Measurements from ENCODE around the gene LYPLA2. TPM values are rescaled to one million over a fixed set of nuclear protein-coding genes. Genes with fewer than 3 reads are reported as not detected.
A peak's percentile ranks its signal among the peaks of the same experiment; 100 is the strongest.

The LYPLA2 gene
- total and polyA plus RNA-seq, 7 experiments from 2014 or later, result 40.7 to 124 (median 56.2) TPM

GRCh38 chr1:23759277-23759676 is 31.7 kb upstream of the LYPLA2 start:
- DNase-seq (no peak), ATAC-seq (no peak)
- peaks cover 10 to 42% (median 14%) of the 10 kb centered on the region in 5 donors for H3K36me3 Mint-ChIP-seq
- peak overlapping the region in 2 of 9 donors; percentile 14 to 41 for H3K27ac Mint-ChIP-seq
- no peaks in the 10 kb centered on the region for H3K27me3 Mint-ChIP-seq
- H3K27ac ChIP-seq (ENCODE audit: low read depth, low read length), result no peak overlapping the region
- peaks cover 36 to 90% (median 44%) of the 10 kb centered on the region in 3 experiments for H3K36me3 ChIP-seq (ENCODE audit: control insufficient read depth in 2 of 3, insufficient read depth in 3 of 3, low read length in 3 of 3)
- CTCF ChIA-PET, result no interaction called here
- H3K4me3 ChIP-seq (ENCODE audit: low read length), result no peak overlapping the region
- H3K27me3 ChIP-seq (ENCODE audit: control insufficient read depth in 2 of 2, insufficient read depth in 2 of 2, low read length in 2 of 2), result no peaks in the 10 kb centered on the region
- intact Hi-C loops (cut with micrococcal nuclease), result no loop called here
- H3K4me3 Mint-ChIP-seq, result no peak overlapping the region
- H3K9me3 ChIP-seq (ENCODE audit: control insufficient read depth in 2 of 3, low read length in 3 of 3), result no peaks in the 10 kb centered on the region
- POLR2A ChIA-PET, result no interaction called here
- no peaks in the 10 kb centered on the region for H3K9me3 Mint-ChIP-seq
- peaks cover 0 to 10% (median 4%) of the 10 kb centered on the region in 7 donors for H3K4me1 Mint-ChIP-seq
- no peaks in the 10 kb centered on the region for H3K4me1 ChIP-seq (ENCODE audit: control insufficient read depth in 2 of 2, insufficient read depth in 2 of 2, low read length in 2 of 2)

GRCh38 chr1:23763041-23763577 is 27.8 kb upstream of the LYPLA2 start:
- peaks cover 4 to 25% (median 12%) of the 10 kb centered on the region in 5 donors for H3K36me3 Mint-ChIP-seq
- H3K27ac ChIP-seq (ENCODE audit: low read depth, low read length), result no peak overlapping the region
- no peaks in the 10 kb centered on the region for H3K4me1 ChIP-seq (ENCODE audit: control insufficient read depth in 2 of 2, insufficient read depth in 2 of 2, low read length in 2 of 2)
- intact Hi-C loops (cut with micrococcal nuclease), result no loop called here
- no peaks in the 10 kb centered on the region for H3K27me3 Mint-ChIP-seq
- peaks cover 9 to 65% (median 10%) of the 10 kb centered on the region in 3 experiments for H3K36me3 ChIP-seq (ENCODE audit: control insufficient read depth in 2 of 3, insufficient read depth in 3 of 3, low read length in 3 of 3)
- H3K9me3 ChIP-seq (ENCODE audit: control insufficient read depth in 2 of 3, low read length in 3 of 3), result no peaks in the 10 kb centered on the region
- ATAC-seq (no peak), DNase-seq (no peak)
- no peak overlapping the region for H3K4me3 Mint-ChIP-seq
- no peaks in the 10 kb centered on the region for H3K9me3 Mint-ChIP-seq
- ChIA-PET POLR2A (no interaction called here), CTCF (interaction anchor here (0.7 to 2.2 kb wide), 2 partner anchors 8 to 424 kb away, joined by 3 to 10 read pairs; partner anchors contain the start of gene IFNLR1)
- H3K27ac Mint-ChIP-seq, result peak overlapping the region in 1 of 9 donors; percentile 17
- H3K27me3 ChIP-seq (ENCODE audit: control insufficient read depth in 2 of 2, insufficient read depth in 2 of 2, low read length in 2 of 2), result no peaks in the 10 kb centered on the region
- H3K4me1 Mint-ChIP-seq, result peaks cover 0 to 10% (median 0%) of the 10 kb centered on the region in 7 donors
- H3K4me3 ChIP-seq (ENCODE audit: low read length), result no peak overlapping the region

GRCh38 chr1:23768733-23769132 is 22.2 kb upstream of the LYPLA2 start:
- Histone ChIP-seq H3K27me3 (ENCODE audit: control insufficient read depth in 2 of 2, insufficient read depth in 2 of 2, low read length in 2 of 2) (no peaks in the 10 kb centered on the region), H3K36me3 (ENCODE audit: control insufficient read depth in 2 of 3, insufficient read depth in 3 of 3, low read length in 3 of 3) (peaks cover 0 to 22% (median 0%) of the 10 kb centered on the region in 3 experiments), H3K4me3 (ENCODE audit: low read length) (no peak overlapping the region), H3K27ac (ENCODE audit: low read depth, low read length) (no peak overlapping the region), H3K4me1 (ENCODE audit: control insufficient read depth in 2 of 2, insufficient read depth in 2 of 2, low read length in 2 of 2) (peaks cover 0 to 4% of the 10 kb centered on the region in 2 donors), H3K9me3 (ENCODE audit: control insufficient read depth in 2 of 3, low read length in 3 of 3) (no peaks in the 10 kb centered on the region)
- Mint-ChIP-seq H3K4me3 (no peak overlapping the region), H3K27me3 (no peaks in the 10 kb centered on the region), H3K27ac (no peak overlapping the region), H3K9me3 (no peaks in the 10 kb centered on the region), H3K4me1 (peaks cover 0 to 12% (median 7%) of the 10 kb centered on the region in 7 donors), H3K36me3 (peaks cover 0 to 4% (median 0%) of the 10 kb centered on the region in 5 donors)
- CTCF ChIA-PET, result interaction anchor here (1.0 kb wide), 1 partner anchor 148 kb away, joined by 3 read pairs; no protein-coding TSS in a partner anchor
- intact Hi-C loops (cut with micrococcal nuclease), result no loop called here
- ATAC-seq (no peak), DNase-seq (no peak)
- POLR2A ChIA-PET, result interaction anchor here (0.7 to 0.8 kb wide), 2 partner anchors 54 to 76 kb away, joined by 3 to 4 read pairs; no protein-coding TSS in a partner anchor

- H3K27ac Mint-ChIP-seq, result peak overlapping the region in 4 of 9 donors; percentile 4 to 53 (median 23)
- POLR2A ChIA-PET, result interaction anchor here (0.6 to 1.6 kb wide), 6 partner anchors 7 to 1444 kb away, joined by 3 to 6 read pairs (median 4); partner anchors contain the start of gene LYPLA2
- Histone ChIP-seq H3K4me3 (ENCODE audit: low read length) (no peak overlapping the region), H3K4me1 (ENCODE audit: control insufficient read depth in 2 of 2, insufficient read depth in 2 of 2, low read length in 2 of 2) (peaks cover 5 to 7% of the 10 kb centered on the region in 2 donors), H3K9me3 (ENCODE audit: control insufficient read depth in 2 of 3, low read length in 3 of 3) (no peaks in the 10 kb centered on the region), H3K27ac (ENCODE audit: low read depth, low read length) (no peak overlapping the region), H3K27me3 (ENCODE audit: control insufficient read depth in 2 of 2, insufficient read depth in 2 of 2, low read length in 2 of 2) (no peaks in the 10 kb centered on the region), H3K36me3 (ENCODE audit: control insufficient read depth in 2 of 3, insufficient read depth in 3 of 3, low read length in 3 of 3) (peaks cover 0 to 12% (median 0%) of the 10 kb centered on the region in 3 experiments)
- H3K4me1 Mint-ChIP-seq, result peaks cover 2 to 38% (median 29%) of the 10 kb centered on the region in 7 donors
- no peaks in the 10 kb centered on the region for H3K9me3 Mint-ChIP-seq
- CTCF ChIA-PET, result interaction anchor here (0.6 to 3.0 kb wide), 14 partner anchors 9 to 1485 kb away, joined by 3 to 47 read pairs (median 4); partner anchors contain the start of gene GALE
- peak; percentile 52 to 84 (median 78) for DNase-seq
- peak; percentile 85 for ATAC-seq
- H3K27me3 Mint-ChIP-seq, result no peaks in the 10 kb centered on the region
- intact Hi-C loops (cut with micrococcal nuclease), result loop anchor here (1.0 kb wide), 4 partner anchors 37 to 144 kb away; partner anchors contain the start of gene FUCA1 (in 2 of the 2)
- H3K36me3 Mint-ChIP-seq, result peaks cover 0 to 3% (median 0%) of the 10 kb centered on the region in 5 donors
- peak overlapping the region in 1 of 10 donors; percentile 17 for H3K4me3 Mint-ChIP-seq
Measured at GRCh38 chr1:23772049-23772853, 18.7 kb upstream of the LYPLA2 start.

- no peaks in the 10 kb centered on the region for H3K9me3 Mint-ChIP-seq
- no peaks in the 10 kb centered on the region for H3K27me3 ChIP-seq (ENCODE audit: control insufficient read depth in 2 of 2, insufficient read depth in 2 of 2, low read length in 2 of 2)
- ChIA-PET POLR2A (no interaction called here), CTCF (no interaction called here)
- no peak for DNase-seq
- peak overlapping the region in 2 of 9 donors; percentile 4 to 53 for H3K27ac Mint-ChIP-seq
- H3K4me1 ChIP-seq (ENCODE audit: control insufficient read depth in 2 of 2, insufficient read depth in 2 of 2, low read length in 2 of 2), result peaks cover 9 to 10% of the 10 kb centered on the region in 2 donors
- no peak overlapping the region for H3K4me3 ChIP-seq (ENCODE audit: low read length)
- H3K9me3 ChIP-seq (ENCODE audit: control insufficient read depth in 2 of 3, low read length in 3 of 3), result no peaks in the 10 kb centered on the region
- no peak overlapping the region for H3K4me3 Mint-ChIP-seq
- H3K27me3 Mint-ChIP-seq, result no peaks in the 10 kb centered on the region
- H3K36me3 ChIP-seq (ENCODE audit: control insufficient read depth in 2 of 3, insufficient read depth in 3 of 3, low read length in 3 of 3), result peaks cover 0 to 9% (median 0%) of the 10 kb centered on the region in 3 experiments
- no peak overlapping the region for H3K27ac ChIP-seq (ENCODE audit: low read depth, low read length)
- intact Hi-C loops (cut with micrococcal nuclease), result loop anchor here (1.0 kb wide), 4 partner anchors 36 to 143 kb away; partner anchors contain the start of gene FUCA1 (in 2 of the 2)
- H3K36me3 Mint-ChIP-seq, result peaks cover 0 to 3% (median 0%) of the 10 kb centered on the region in 5 donors
- ATAC-seq, result no peak
- H3K4me1 Mint-ChIP-seq, result peaks cover 2 to 42% (median 33%) of the 10 kb centered on the region in 7 donors
Measured at GRCh38 chr1:23772854-23773242, 18.1 kb upstream of the LYPLA2 start.

GRCh38 chr1:23774174-23774880 is 16.6 kb upstream of the LYPLA2 start:
- Histone ChIP-seq H3K36me3 (ENCODE audit: control insufficient read depth in 2 of 3, insufficient read depth in 3 of 3, low read length in 3 of 3) (no peaks in the 10 kb centered on the region), H3K4me1 (ENCODE audit: control insufficient read depth in 2 of 2, insufficient read depth in 2 of 2, low read length in 2 of 2) (peaks cover 15% of the 10 kb centered on the region in 2 donors), H3K27me3 (ENCODE audit: control insufficient read depth in 2 of 2, insufficient read depth in 2 of 2, low read length in 2 of 2) (no peaks in the 10 kb centered on the region), H3K27ac (ENCODE audit: low read depth, low read length) (no peak overlapping the region), H3K4me3 (ENCODE audit: low read length) (no peak overlapping the region), H3K9me3 (ENCODE audit: control insufficient read depth in 2 of 3, low read length in 3 of 3) (no peaks in the 10 kb centered on the region)
- H3K9me3 Mint-ChIP-seq, result no peaks in the 10 kb centered on the region
- peaks cover 7 to 54% (median 39%) of the 10 kb centered on the region in 7 donors for H3K4me1 Mint-ChIP-seq
- H3K27me3 Mint-ChIP-seq, result no peaks in the 10 kb centered on the region
- POLR2A ChIA-PET, result interaction anchor here (0.5 kb wide), 1 partner anchor 49 kb away, joined by 5 read pairs; no protein-coding TSS in a partner anchor
- H3K4me3 Mint-ChIP-seq, result peak overlapping the region in 1 of 10 donors; percentile 51
- DNase-seq (no peak), ATAC-seq (no peak)
- H3K36me3 Mint-ChIP-seq, result peaks cover 0 to 2% (median 0%) of the 10 kb centered on the region in 5 donors
- CTCF ChIA-PET, result interaction anchor here (1.1 to 1.5 kb wide), 2 partner anchors 136 to 142 kb away, joined by 3 to 8 read pairs; no protein-coding TSS in a partner anchor
- H3K27ac Mint-ChIP-seq, result peak overlapping the region in 4 of 9 donors; percentile 8 to 81 (median 54)
- intact Hi-C loops (cut with micrococcal nuclease), result no loop called here
